NCI-H2227 (cell line): Measurements from ENCODE around the gene SLC5A5.

Experiments used
- DNase-seq: peaks from one replicate; lab custom pipeline; 2025; ENCODE audit not compliant: unreplicated experiment; lab: John Stamatoyannopoulos, UW

SLC5A5 gene

GRCh38 chr19:17871878-17872250, at the start of gene SLC5A5:
TSS of gene SLC5A5 (plus strand) at chr19:17871945. CDS start at chr19:17872320, 375 bp downstream.
- DNase-seq = no peak

GRCh38 chr19:17824339-17824738, 47.4 kb upstream of the SLC5A5 start:
- no peak for DNase-seq

GRCh38 chr19:17826508-17827056, 45.2 kb upstream of the SLC5A5 start:
- DNase-seq = no peak

DNA sequence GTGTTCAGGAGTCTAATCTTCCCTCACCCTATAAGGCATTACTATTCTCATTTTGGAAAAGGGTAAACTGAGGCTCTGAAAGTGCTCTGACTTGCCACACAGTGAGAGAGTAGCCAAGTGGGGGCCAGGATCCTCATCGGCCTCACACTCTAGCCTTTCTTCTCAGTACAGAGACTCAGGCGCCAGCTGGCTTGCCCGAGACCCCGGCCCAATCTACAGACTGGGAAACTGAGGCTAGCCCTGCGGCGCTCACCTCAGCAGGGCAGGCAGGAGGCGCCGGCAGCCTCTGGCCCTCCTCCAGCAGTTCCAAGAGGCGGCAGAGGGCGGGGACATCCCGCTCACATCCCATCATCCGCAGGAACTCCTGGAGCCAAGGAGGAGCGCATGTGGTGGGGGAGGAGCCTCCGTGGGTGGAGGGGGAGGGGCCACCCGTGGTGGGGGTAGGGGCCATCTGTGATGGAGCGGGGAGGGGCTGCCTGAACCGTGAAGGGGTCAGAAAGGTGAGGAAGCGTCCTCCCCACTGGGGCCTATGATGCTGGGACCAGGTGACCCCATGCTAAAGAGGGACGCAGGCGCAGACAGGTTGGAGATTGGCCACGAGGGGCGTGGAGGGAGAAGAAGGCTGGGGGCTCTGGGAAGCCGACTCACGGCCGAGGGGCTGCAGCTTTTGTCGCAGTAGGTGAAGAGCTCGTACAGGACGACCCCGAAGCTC, 41.7 kb upstream of the SLC5A5 start:
- peak; percentile 86 for DNase-seq

GRCh38 chr19:17830567-17831418, 41.0 kb upstream of the SLC5A5 start:
- peak; percentile 88 for DNase-seq

- DNase-seq = peak; percentile 27
These were observed 40.3 kb upstream of the SLC5A5 start for GRCh38 chr19:17831419-17831888.

- no peak for DNase-seq
These were observed 39.1 kb upstream of the SLC5A5 start for GRCh38 chr19:17832443-17833208.

- no peak for DNase-seq
These were observed 37.2 kb upstream of the SLC5A5 start for GRCh38 chr19:17834350-17835181.

GRCh38 chr19:17835182-17836006, 36.4 kb upstream of the SLC5A5 start:
- DNase-seq = no peak

GRCh38 chr19:17836530-17836929, 35.2 kb upstream of the SLC5A5 start:
- no peak for DNase-seq

GRCh38 chr19:17837972-17838371, 33.8 kb upstream of the SLC5A5 start:
- DNase-seq = no peak

GRCh38 chr19:17840019-17840418, 31.7 kb upstream of the SLC5A5 start:
- DNase-seq = no peak

DNA sequence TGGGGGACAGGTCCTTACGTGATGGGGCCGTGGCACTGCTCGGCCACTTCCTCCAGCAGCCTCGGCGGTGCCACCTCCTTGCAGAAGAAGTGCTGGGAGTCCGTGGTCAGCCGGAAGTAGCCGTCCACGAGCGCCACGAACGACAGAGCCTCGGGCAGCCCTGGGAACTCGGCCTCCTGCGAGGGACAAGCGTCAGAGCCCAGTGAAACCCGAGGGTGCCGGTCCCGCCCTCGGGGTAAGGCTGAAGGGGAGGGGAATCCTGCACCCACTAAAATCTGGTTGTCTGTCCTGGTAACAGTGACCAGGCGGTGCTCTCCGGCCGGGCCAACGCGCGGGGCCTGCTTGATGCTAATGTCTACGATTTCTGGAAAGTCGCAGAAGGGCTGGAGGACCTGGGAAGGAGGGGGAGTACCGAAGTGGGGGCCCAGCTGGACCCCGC, 30.4 kb upstream of the SLC5A5 start:
- DNase-seq = peak; percentile 35

DNA sequence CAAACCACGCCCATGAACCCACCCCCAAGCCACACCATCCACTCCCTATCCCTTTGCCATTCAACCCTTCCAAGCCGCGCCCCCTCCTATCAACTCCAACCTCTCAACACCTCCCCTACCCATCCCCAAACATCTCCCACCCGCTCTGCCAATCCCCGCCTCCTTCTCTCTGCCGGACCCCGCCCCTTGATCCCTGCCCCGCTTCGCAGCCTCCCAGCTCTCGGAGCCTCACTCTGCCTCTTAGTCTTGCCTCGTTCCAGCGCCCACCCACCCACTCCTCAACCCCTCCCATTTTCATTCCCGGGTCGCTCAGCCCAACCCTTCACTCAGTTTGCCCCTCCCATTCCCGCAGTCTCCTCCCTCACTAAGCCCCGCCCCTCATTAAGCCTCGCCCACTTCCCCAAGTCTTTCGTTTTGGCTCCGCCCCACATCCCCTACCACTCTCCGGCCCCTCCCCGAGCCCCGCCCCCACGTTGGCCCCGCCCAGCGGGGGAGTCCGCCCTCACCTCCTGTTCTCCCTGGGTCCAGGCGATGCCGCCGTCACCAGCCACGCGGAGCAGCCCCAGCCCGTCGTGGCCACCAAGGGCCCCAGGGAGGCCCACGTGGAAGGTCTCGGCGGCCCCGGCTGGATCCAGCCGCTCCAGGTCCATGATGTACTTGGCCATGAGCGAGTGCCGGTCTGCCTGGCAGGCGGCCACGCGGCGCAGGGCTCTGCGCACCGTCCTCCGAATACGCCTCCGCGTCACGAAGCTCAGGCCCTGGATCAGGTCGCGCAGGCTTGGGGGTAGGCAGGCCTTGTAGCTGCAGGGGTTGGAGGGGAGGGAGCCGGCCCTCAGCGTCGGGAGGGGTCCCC, 29.7 kb upstream of the SLC5A5 start:
- peak; percentile 93 for DNase-seq

- no peak for DNase-seq
These were observed 29.0 kb upstream of the SLC5A5 start for GRCh38 chr19:17842663-17843291.

- DNase-seq = no peak
These were observed 28.4 kb upstream of the SLC5A5 start for GRCh38 chr19:17843292-17843827.

GRCh38 chr19:17843908-17844490, 27.7 kb upstream of the SLC5A5 start:
- no peak for DNase-seq
